Calu3 (cell line): Measurements from ENCODE around the gene GPATCH8. TPM values are rescaled to one million over a fixed set of nuclear protein-coding genes. Genes with fewer than 3 reads are reported as not detected.

Experiments used
- BruUV-seq: library from RNA; stranded (reverse); fragments of 400-500 nt; replicated peaks from 2 replicates; lab custom pipeline; 2021; lab: Mats Ljungman, UMichigan
- CTCF ChIA-PET: fragments of 300-600 bp; sonication (Branson Sonifier 250); formaldehyde crosslinking; loops from one replicate; lab custom pipeline; 2022; ENCODE audit warnings: antibody characterized with exemption; lab: Charles Lee
- DNase-seq: peaks from one replicate; pipeline ENCODE4 v3.0.0; 2022
- H3K27ac Mint-ChIP-seq: one replicate; pipeline ENCODE4 v1.8.0; 2022; ENCODE audit warnings: mixed read lengths; ENCODE audit not compliant: unreplicated experiment
- H3K27me3 Mint-ChIP-seq: one replicate; pipeline ENCODE4 v1.8.0; 2022; ENCODE audit warnings: mixed read lengths; ENCODE audit not compliant: unreplicated experiment
- H3K36me3 Mint-ChIP-seq: one replicate; pipeline ENCODE4 v1.8.0; 2022; ENCODE audit warnings: mild to moderate bottlenecking, moderate library complexity, mixed read lengths; ENCODE audit not compliant: insufficient read depth, unreplicated experiment
- H3K4me1 Mint-ChIP-seq: one replicate; pipeline ENCODE4 v1.8.0; 2022; ENCODE audit warnings: mild to moderate bottlenecking, low read depth, mixed read lengths; ENCODE audit not compliant: unreplicated experiment
- H3K4me3 Mint-ChIP-seq: one replicate; pipeline ENCODE4 v1.8.0; 2022; ENCODE audit warnings: mild to moderate bottlenecking, low read depth, moderate library complexity, mixed read lengths; ENCODE audit not compliant: unreplicated experiment
- H3K9me3 Mint-ChIP-seq: one replicate; pipeline ENCODE4 v1.8.0; 2022; ENCODE audit warnings: low read depth, mixed read lengths; ENCODE audit not compliant: unreplicated experiment
- intact Hi-C: fragments of 100-400 bp; cut with micrococcal nuclease; formaldehyde crosslinking; loops from one replicate; pipeline ENCODE4 v1.10.0; 2022; ENCODE audit not compliant: unreplicated experiment
- total RNA-seq: library from RNA; stranded (reverse); gene quantifications from 2 replicates; pipeline ENCODE4 v1.2.3, GENCODE V29; 2022
- TF ChIP-seq, protein P1 (sequence below): fragments of 200-600 bp; IDR thresholded peaks from one replicate; pipeline ENCODE4 v1.8.0; 2022; ENCODE audit warnings: antibody characterized with exemption; ENCODE audit not compliant: unreplicated experiment

The GPATCH8 gene
- total RNA-seq, 1 experiment from 2014 or later, result 60.1 TPM

DNA sequence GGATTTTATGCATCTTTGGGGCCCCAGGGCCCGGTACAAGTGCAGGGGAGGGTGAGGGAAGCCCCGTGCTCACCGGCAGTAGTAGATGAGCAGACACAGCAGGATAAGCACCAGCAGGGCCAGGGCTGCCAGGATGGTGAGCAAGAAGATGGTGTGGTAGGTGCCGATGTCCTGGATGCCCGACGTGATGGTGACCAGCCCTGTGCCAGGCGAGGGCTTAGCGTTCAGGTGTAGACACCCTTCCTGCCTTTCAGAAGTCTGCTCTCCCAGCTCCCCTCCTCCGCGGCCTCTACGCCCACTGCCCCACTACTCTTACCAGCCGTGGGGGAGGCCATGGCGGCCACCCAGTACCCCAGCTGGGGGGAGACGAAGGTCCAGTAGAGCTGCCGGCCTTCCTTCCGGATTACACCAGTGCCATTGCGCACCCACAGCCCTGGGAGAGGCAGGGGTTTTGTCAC, 147.5 kb downstream of the GPATCH8 start:
- TF ChIP-seq, protein P1, sequence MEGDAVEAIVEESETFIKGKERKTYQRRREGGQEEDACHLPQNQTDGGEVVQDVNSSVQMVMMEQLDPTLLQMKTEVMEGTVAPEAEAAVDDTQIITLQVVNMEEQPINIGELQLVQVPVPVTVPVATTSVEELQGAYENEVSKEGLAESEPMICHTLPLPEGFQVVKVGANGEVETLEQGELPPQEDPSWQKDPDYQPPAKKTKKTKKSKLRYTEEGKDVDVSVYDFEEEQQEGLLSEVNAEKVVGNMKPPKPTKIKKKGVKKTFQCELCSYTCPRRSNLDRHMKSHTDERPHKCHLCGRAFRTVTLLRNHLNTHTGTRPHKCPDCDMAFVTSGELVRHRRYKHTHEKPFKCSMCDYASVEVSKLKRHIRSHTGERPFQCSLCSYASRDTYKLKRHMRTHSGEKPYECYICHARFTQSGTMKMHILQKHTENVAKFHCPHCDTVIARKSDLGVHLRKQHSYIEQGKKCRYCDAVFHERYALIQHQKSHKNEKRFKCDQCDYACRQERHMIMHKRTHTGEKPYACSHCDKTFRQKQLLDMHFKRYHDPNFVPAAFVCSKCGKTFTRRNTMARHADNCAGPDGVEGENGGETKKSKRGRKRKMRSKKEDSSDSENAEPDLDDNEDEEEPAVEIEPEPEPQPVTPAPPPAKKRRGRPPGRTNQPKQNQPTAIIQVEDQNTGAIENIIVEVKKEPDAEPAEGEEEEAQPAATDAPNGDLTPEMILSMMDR, result no peak
- CTCF ChIA-PET, result interaction anchor here (0.5 to 1.7 kb wide), 5 partner anchors 8 to 798 kb away, joined by 3 to 9 read pairs (median 6); partner anchors contain the start of gene CCDC43
- H3K4me1 Mint-ChIP-seq, result peaks cover 8% of the 10 kb centered on the region
- no TSS peak for BruUV-seq
- H3K36me3 Mint-ChIP-seq, result peaks cover 14% of the 10 kb centered on the region
- DNase-seq, result no peak
- no peaks in the 10 kb centered on the region for H3K9me3 Mint-ChIP-seq
- peaks cover 53% of the 10 kb centered on the region for H3K27me3 Mint-ChIP-seq
- no peak overlapping the region for H3K4me3 Mint-ChIP-seq
- intact Hi-C loops, result no loop called here
- no peak overlapping the region for H3K27ac Mint-ChIP-seq

DNA sequence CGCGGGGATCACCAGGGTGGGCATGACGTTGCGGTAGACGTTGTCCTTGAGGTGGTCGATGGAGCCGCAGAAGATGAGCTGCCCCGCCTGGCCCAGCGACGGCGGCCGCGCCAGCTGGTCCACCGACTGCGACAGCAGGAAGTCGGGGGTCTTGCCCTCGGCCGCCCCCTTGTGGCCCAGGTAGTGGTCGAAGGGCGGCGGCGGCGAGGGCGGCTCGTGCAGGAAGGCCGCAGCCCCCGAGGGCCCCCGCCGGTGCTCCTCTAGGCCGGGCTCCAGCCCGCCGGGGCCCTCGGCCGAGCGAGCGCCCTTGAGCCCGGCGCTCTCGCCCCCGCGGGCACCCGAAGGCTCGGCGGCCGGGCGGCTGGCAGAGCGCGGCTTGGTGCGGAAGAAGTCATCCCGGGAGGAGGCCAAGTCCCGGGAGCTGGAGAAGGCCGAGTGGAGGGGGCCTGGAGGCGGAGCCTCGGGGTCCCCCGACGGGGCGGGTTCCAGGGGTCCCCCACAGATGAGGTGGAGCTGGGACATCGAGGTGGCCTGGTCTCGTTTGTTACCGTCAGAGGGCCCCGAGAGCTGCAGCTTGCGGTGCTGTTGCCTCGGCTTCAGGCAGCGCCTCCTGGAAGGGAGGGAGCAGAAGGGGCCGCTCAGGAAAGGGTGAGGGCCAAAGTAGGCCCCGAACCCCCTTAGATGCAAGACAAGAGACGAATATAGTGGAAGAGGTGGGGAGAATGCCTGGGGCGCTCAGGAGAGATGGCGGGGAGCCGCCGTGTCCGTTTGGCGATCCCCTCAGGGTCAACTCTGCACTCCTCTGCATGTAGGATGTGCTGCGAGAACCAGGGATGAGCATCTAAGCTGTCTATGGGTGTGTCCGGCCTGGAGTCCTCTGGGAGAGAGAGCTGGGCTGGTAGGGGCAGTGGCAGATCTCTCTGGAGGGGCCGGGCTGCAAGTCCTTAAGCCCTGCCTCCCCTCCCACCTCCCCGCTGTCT, 148.3 kb downstream of the GPATCH8 start:
- TF ChIP-seq, protein P1, result peak; percentile 12
- Mint-ChIP-seq H3K4me1 (peaks cover under 1% of the 10 kb centered on the region), H3K27ac (no peak overlapping the region), H3K27me3 (peaks cover 45% of the 10 kb centered on the region), H3K36me3 (peaks cover 14% of the 10 kb centered on the region), H3K9me3 (no peaks in the 10 kb centered on the region), H3K4me3 (peak overlapping the region; percentile 32)
- no peak for DNase-seq
- no TSS peak for BruUV-seq
- CTCF ChIA-PET, result interaction anchor here (0.5 to 1.6 kb wide), 3 partner anchors 168 to 799 kb away, joined by 3 to 9 read pairs (median 4); partner anchors contain the start of gene CCDC43
- intact Hi-C loops, result no loop called here

GRCh38 chr17:44353672-44354331, 149.4 kb downstream of the GPATCH8 start:
- no TSS peak for BruUV-seq
- CTCF ChIA-PET, result interaction anchor here (0.6 to 0.7 kb wide), 4 partner anchors 9 to 907 kb away, joined by 3 to 5 read pairs (median 3); partner anchors contain the start of gene FAM171A2
- Mint-ChIP-seq H3K27me3 (peaks cover 34% of the 10 kb centered on the region), H3K9me3 (no peaks in the 10 kb centered on the region), H3K36me3 (peaks cover 14% of the 10 kb centered on the region), H3K27ac (no peak overlapping the region), H3K4me1 (no peaks in the 10 kb centered on the region), H3K4me3 (peak overlapping the region; percentile 32)
- DNase-seq, result peak; percentile 41
- intact Hi-C loops, result no loop called here
- TF ChIP-seq, protein P1, result no peak
